Superior temporal gyrus (tissue), 1 donor: ENCODE data around the gene MOB2.
A peak's percentile ranks its signal among the peaks of the same experiment; 100 is the strongest.

Experiments used
- DNase-seq: peaks from one replicate; pipeline ENCODE4 v3.0.0-alpha.2; 2016; ENCODE audit errors: extremely low spot score

The MOB2 gene

GRCh38 chr11:1503708-1504104 is 17.1 kb upstream of the MOB2 start:
- peak; percentile 42 for DNase-seq

GRCh38 chr11:1502954-1503707 is 16.6 kb upstream of the MOB2 start:
- DNase-seq: peak; percentile 62

DNA sequence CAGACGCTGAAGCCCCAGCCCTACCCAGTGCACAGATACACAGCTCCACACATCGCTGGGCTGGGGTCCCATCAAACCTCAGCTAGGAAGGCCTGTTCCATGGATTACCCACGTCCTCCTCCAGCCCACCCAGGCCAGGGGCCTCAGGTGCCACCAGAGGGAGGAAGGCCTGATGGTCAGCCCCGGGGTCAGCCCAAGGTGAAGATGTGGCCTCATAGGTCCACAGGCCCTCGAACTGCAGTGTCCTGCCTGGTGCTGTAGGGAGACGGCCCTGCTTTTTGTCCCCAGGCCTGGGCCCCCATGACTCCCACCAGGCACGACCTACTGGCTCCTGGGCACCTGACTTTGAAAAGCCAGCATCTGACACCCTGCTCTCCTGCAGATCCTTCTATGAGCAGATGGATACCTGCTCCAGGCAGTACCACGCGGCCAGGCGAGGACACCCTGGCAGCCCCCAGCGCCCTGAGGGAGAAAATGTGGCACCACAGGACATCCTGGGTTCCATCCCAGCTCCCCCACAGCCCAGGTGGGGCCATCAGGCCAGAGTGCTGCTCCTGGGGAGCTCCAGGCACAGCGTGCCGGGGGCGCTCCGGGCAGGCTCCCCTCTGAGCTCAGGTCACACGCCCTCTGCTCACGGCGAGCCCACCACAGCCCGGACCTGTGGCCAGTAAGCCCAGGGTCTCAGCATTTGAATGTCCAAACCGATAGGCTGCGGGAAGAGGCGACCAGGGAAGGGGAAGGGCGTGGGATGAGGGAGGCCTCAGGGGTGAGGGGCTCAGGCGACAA is 15.8 kb upstream of the MOB2 start:
- no peak for DNase-seq

DNA sequence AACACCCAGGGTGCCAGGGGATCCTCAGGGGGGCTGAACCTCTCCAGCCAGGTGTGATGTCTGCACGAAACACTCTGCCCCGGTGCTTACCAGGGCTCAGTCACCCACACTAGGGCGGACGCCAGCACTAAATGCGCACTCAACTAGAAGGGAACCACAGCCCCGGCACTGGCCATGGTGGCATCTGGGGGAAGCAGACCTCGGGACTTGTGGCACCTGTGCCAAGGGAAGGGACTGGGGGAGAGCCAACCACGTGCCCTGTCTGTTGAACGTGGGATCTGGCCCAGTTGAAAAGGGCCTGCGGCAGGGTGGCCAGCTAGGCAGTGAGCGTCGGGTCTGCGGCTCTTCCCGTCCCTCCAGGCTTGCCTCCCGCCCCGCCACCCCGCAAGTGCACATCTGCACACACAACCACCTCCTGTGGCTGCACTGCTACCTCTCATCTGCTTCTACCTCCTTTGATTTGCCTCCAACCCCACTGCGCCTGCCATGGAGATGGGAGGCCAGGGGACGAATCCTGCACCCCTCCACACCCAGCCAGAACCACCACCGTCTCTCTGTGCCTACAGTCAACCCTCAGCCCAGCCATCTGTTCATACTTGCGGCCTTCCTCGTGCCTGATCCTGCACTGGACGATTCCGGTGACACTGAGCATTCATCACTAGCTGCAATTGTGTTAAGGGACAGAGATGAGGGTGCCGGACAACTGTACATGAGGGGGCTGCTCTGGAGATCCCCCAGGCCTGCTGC is 15.0 kb upstream of the MOB2 start:
- DNase-seq: no peak

GRCh38 chr11:1500466-1501420 is 14.2 kb upstream of the MOB2 start:
- DNase-seq: no peak

GRCh38 chr11:1499899-1500298 is 13.3 kb upstream of the MOB2 start:
- DNase-seq: no peak

- no peak for DNase-seq
Observed at GRCh38 chr11:1499261-1499890, 12.8 kb upstream of the MOB2 start.

- no peak for DNase-seq
Observed at GRCh38 chr11:1498262-1498661, 11.7 kb upstream of the MOB2 start.

DNA sequence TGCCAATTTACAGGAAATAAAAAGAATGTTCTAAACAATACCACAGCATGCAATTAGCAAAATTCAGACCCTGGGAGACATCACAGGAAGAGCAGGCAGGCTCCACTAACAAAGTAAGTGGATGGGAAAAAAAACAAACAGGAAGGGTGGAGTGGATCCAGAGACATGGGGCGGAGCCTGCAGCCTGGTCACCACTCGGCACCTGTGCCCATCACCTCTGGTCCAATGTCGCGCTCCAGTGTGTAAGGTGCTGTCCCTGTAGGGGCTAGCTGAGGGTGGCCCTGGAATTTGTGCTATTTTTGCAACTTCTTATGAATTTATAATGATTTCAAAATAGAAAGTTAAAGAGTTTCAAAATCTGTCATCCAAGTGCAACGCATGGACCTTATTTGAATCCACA is 11.0 kb upstream of the MOB2 start:
- DNase-seq: no peak

DNA sequence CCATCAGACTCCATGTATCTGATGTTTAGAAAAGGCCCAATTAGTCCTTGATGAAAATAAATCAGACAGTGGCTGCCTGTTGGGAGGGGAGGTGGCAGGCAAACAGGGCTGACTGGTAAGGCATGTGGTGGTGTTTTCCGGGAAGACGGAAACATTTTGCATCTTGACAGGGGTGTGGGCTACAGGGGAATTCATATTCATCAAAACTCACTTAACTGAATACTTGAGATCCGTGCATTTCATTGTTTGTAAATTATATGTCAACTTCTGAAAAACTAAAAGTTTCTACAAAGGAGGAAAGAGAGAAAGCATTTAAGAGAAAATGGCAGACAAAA is 10.1 kb upstream of the MOB2 start:
- DNase-seq: no peak

DNA sequence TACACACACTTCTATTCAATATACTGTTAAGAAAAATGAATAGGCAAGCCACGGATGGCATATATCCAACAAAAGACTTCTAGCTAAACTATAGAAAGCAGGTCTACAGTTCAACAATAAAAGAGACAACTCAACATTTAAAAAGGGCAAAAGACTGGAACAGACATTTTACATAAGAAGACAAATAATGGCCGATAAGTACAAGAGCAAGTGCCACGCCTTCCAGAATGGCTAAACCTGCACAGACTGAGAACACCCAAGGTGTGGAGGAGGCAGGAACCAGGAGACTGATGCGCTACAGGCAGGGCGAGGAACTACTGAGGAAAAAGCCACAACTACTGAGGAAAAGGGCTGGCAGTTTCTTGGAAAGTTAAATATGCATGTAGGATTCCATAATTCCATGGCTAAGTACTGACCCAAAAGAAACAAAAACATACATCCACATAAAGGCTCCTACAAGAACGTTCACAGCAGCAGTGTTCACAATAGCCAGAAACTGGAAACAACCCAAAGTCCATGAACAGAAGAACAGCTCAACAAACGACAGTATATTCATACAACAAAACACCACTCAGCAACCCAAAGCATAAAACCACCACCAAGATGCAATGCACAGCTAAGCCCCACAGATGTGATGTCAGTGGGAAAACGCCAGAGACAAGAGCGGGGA is 9.6 kb upstream of the MOB2 start:
- DNase-seq: no peak

GRCh38 chr11:1494650-1495049 is 8.1 kb upstream of the MOB2 start:
- no peak for DNase-seq

GRCh38 chr11:1493650-1494244 is 7.2 kb upstream of the MOB2 start:
- no peak for DNase-seq

DNA sequence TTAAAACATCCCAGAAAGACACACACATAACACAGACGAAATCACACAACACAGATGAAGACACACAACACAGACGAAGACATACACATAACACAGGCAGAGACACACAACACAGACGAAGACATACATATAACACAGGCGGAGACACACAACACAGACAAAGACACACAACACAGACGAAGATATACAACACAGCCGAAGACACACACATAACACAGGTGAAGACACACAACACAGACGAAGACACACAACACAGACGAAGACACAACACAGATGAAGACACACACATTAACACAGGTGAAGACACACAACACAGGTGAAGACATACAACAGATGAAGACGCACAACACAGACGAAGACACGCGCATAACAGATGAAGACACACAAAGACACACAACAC is 4.8 kb upstream of the MOB2 start:
- no peak for DNase-seq

DNA sequence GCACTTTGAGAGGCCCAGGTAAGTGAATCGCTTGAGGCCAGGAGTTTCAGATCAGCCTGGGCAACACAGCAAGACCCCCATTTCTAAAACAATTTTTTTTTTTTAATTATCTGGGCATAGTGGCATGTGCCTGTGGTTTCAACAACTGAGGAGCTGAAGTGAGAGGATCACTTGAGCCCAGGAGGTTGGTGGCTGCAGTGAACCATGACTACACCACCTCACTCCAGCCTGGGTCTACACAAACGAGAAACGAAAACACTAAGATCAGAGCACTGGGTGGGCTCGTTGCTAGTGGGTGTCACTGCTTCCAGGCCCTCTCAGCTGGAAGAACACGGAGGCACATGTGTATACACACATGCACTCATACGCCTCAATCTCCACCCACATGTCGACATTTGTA is 4.1 kb upstream of the MOB2 start:
- no peak for DNase-seq

GRCh38 chr11:1488575-1489180 is 2.1 kb upstream of the MOB2 start:
- DNase-seq: no peak

DNA sequence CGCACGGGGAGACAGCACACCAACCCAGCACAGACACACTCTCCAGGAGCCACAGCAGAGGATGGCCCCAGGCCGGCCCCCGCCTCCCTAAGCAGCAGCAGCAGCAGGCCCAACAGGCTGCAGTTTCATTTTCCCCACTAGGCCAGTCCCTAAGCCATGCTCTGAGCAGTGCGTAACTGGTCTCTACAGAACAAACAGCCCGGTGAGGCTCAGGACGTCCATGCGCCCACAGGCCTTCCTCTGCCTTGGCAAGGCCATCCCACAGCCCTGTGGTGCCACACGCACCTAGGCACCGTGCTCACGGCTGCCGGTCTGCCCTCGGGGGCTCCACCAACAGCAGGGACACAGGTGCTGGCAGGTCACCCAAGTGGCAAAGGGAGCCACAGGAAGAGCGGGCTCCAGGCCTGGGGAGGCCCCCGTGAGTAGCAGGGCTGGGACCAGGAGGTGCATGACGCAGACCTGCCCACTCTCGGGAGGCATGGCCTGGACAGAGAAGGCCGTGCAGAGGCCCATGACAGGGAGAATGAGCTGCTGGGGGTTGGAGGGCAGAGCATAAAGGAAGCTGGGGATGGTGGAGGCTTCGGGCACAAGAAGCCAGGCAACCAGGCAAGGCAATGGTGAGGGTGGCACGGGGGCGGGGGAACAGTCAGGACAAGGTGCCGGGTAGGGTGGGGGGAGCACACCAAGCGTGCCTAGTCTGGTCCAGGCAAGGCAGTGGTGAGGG is 1.4 kb upstream of the MOB2 start:
- DNase-seq: no peak

DNA sequence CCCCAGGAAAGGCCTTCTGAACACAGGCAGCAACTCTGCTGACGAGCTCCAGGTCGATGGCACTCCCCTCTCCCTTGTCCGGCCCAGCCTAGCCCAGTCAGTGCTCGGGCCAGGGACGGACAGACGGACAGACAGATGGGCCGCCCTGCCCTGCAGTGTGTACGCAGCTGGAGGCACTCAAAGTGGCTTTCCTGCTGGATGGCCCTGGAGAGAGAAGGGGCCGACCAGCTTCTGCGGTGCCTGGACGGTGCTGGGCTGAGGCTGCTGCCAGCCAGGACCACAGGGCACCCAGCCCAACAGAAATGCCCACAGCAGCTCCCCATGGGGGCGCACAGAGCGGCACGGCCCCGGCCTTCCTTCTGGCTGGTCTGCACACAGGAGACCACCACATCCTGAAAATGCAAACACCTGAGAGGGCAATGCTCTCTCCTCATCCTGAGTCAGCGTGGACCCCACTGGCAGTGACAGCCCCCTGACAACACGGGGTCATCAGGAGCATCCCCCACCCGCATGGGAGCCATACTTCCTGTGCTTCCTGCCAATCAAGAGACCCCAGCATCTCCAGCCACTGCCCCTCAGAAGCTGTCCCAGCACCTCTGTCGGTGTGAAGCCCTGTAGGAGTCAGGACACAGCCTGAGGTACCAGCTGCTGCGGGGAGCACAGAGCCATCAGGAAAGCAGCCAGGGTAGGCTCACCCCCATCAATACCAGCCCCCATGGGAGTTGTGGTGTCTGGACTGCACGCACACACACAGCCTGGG is 692 bp upstream of the MOB2 start:
- DNase-seq: no peak
